ENCODE results near the gene FAM171A2.

Gene FAM171A2

GRCh38 chr17:44356241-44356640 lies 7.4 kb downstream of the FAM171A2 start:
- TF ChIP-seq CTCF (IDR thresholded peaks at IDR 0.05; ENCODE audit: control extremely low read depth, extremely low read depth, low read depth, missing control alignments) = no peak
- POLR2A ChIA-PET = no interaction called here

GRCh38 chr17:44355642-44356099 lies 8.0 kb downstream of the FAM171A2 start:
- CTCF ChIA-PET = interaction anchor here (2.2 to 18.4 kb wide), 6 partner anchors 7 to 145 kb away, joined by 7 to 250 read pairs (median 22); partner anchors contain the start of genes FAM171A2 and GRN
- TF ChIP-seq CTCF (IDR thresholded peaks at IDR 0.05; ENCODE audit: control extremely low read depth, extremely low read depth, low read depth, missing control alignments) = no peak
- POLR2A ChIA-PET = interaction anchor here (0.8 kb wide), 1 partner anchor 134 kb away, joined by 3 read pairs; no protein-coding TSS in a partner anchor
- DNase-seq (ENCODE audit: extremely low spot score) = no peak

More at GRCh38 chr17:44356241-44356640, 7.4 kb downstream of the FAM171A2 start:
- DNase-seq (ENCODE audit: extremely low spot score) = no peak
- CTCF ChIA-PET = interaction anchor here (2.2 to 18.4 kb wide), 7 partner anchors 7 to 146 kb away, joined by 7 to 250 read pairs (median 17); partner anchors contain the start of genes FAM171A2 and GRN

GRCh38 chr17:44354582-44355561 lies 8.8 kb downstream of the FAM171A2 start:
- ChIA-PET POLR2A (interaction anchor here (0.8 kb wide), 1 partner anchor 133 kb away, joined by 3 read pairs; no protein-coding TSS in a partner anchor), CTCF (interaction anchor here (1.4 to 18.4 kb wide), 7 partner anchors 7 to 153 kb away, joined by 5 to 250 read pairs (median 17); partner anchors contain the start of genes FAM171A2 and GRN)
- peak; percentile 73 for TF ChIP-seq CTCF (IDR thresholded peaks at IDR 0.05; ENCODE audit: control extremely low read depth, extremely low read depth, low read depth, missing control alignments)
- peak; percentile 82 for DNase-seq (ENCODE audit: extremely low spot score)

GRCh38 chr17:44353672-44354331 lies 9.9 kb downstream of the FAM171A2 start:
- ChIA-PET POLR2A (interaction anchor here (0.6 kb wide), 1 partner anchor 1521 kb away, joined by 4 read pairs; no protein-coding TSS in a partner anchor), CTCF (interaction anchor here (0.8 to 18.4 kb wide), 12 partner anchors 9 to 170 kb away, joined by 3 to 250 read pairs (median 14); partner anchors contain the start of genes FAM171A2 and GRN)
- peak; percentile 49 for DNase-seq (ENCODE audit: extremely low spot score)
- TF ChIP-seq CTCF (IDR thresholded peaks at IDR 0.05; ENCODE audit: control extremely low read depth, extremely low read depth, low read depth, missing control alignments) = no peak

- ChIA-PET CTCF (interaction anchor here (0.8 to 18.4 kb wide), 10 partner anchors 10 to 409 kb away, joined by 3 to 250 read pairs (median 10); partner anchors contain the start of gene FAM171A2), POLR2A (interaction anchor here (0.5 to 0.6 kb wide), 2 partner anchors 1037 to 1521 kb away, joined by 3 to 4 read pairs; no protein-coding TSS in a partner anchor)
- no peak for DNase-seq (ENCODE audit: extremely low spot score)
- no peak for TF ChIP-seq CTCF (IDR thresholded peaks at IDR 0.05; ENCODE audit: control extremely low read depth, extremely low read depth, low read depth, missing control alignments)
Measured at GRCh38 chr17:44352828-44353671, 10.6 kb downstream of the FAM171A2 start.
